Raji (cell line): Measurements from ENCODE around the gene B3GNT3.

Experiments
- POLR2A ChIP-seq: IDR thresholded peaks from 2 replicates; pipeline ENCODE4 v1.6.1; 2011; ENCODE audit warnings: low read depth, low read length, control low read depth; ENCODE audit not compliant: insufficient read depth

Gene B3GNT3

GRCh38 chr19:17835182-17836006, 40.5 kb downstream of the B3GNT3 start:
- no peak for TF ChIP-seq POLR2A

GRCh38 chr19:17836530-17836929, 41.6 kb downstream of the B3GNT3 start:
- TF ChIP-seq POLR2A, result no peak

- TF ChIP-seq POLR2A, result no peak
Observed at GRCh38 chr19:17837972-17838371, 43.0 kb downstream of the B3GNT3 start.

- no peak for TF ChIP-seq POLR2A
Observed at GRCh38 chr19:17840019-17840418, 45.1 kb downstream of the B3GNT3 start.

- no peak for TF ChIP-seq POLR2A
Observed at GRCh38 chr19:17841371-17841809, 46.5 kb downstream of the B3GNT3 start.

GRCh38 chr19:17841810-17842662, 47.1 kb downstream of the B3GNT3 start:
- TF ChIP-seq POLR2A, result no peak

GRCh38 chr19:17842663-17843291, 47.8 kb downstream of the B3GNT3 start:
- TF ChIP-seq POLR2A, result no peak

- no peak for TF ChIP-seq POLR2A
Observed at GRCh38 chr19:17843292-17843827, 48.4 kb downstream of the B3GNT3 start.

- no peak for TF ChIP-seq POLR2A
Observed at GRCh38 chr19:17843908-17844490, 49.1 kb downstream of the B3GNT3 start.

- TF ChIP-seq POLR2A, result no peak
Observed at GRCh38 chr19:17846146-17846545, 51.2 kb downstream of the B3GNT3 start.

GRCh38 chr19:17847538-17848366, 52.8 kb downstream of the B3GNT3 start, which contains the start of gene JAK3:
Gene JAK3 (minus strand): TSS chr19:17847982. CDS start chr19:17844417, 3,565 bp downstream.
- no peak for TF ChIP-seq POLR2A

- TF ChIP-seq POLR2A, result no peak
Observed at GRCh38 chr19:17848595-17849292, 53.8 kb downstream of the B3GNT3 start.

- TF ChIP-seq POLR2A, result no peak
Observed at GRCh38 chr19:17854061-17854460, 59.1 kb downstream of the B3GNT3 start.
